ENCODE results near the gene RPL19. TPM values are rescaled to one million over a fixed set of nuclear protein-coding genes. Genes with fewer than 3 reads are reported as not detected.
A peak's percentile ranks its signal among the peaks of the same experiment; 100 is the strongest.

Gene RPL19
- total and polyA plus RNA-seq, 2 donors (not counting 3 experiments of a cell fraction or from before 2014, with no cell fraction given): 1,802 to 1,958 TPM

GRCh38 chr17:39225959-39226683, 26.0 kb downstream of the RPL19 start:
- no peak overlapping the region for H3K9ac ChIP-seq (replicated peaks; ENCODE audit: extremely low read depth, insufficient read depth, low read length)
- peak overlapping the region in 2 of 3 experiments; percentile 9 to 26 for H3K4me3 ChIP-seq (replicated peaks in 1 of 3; ENCODE audit: insufficient read depth in 1 of 3, low read depth in 1 of 3, low read length in 3 of 3)
- dilution Hi-C loops (cut with MboI; ENCODE audit: extremely low pct_ligation_motif_present, low sequenced_read_pairs) (no loop called here), intact Hi-C loops (cut with micrococcal nuclease) (loop anchor here (2.0 kb wide), 1 partner anchor 25 kb away; the partner anchor contains the start of gene RPL19)
- TF ChIP-seq EZH2 (IDR thresholded peaks at IDR 0.05; ENCODE audit: borderline replicate concordance, low read depth, low read length, severe bottlenecking) (no peak), FOS (IDR thresholded peaks at IDR 0.05; ENCODE audit: borderline replicate concordance, insufficient read depth, low read length) (no peak), GATA2 (IDR thresholded peaks at IDR 0.05; ENCODE audit: insufficient read depth, insufficient read length, low read depth, low read length) (no peak), POLR2A (IDR thresholded peaks at IDR 0.05; ENCODE audit: low read depth, low read length) (no peak), CTCF (IDR thresholded peaks at IDR 0.05; ENCODE audit: extremely low read depth in 1 of 2, insufficient read depth in 1 of 2, low read depth in 1 of 2, low read length in 2 of 2) (no peak), POLR2AphosphoS5 (IDR thresholded peaks at IDR 0.05; ENCODE audit: insufficient read depth, low read depth, low read length) (no peak), JUN (IDR thresholded peaks at IDR 0.05; ENCODE audit: borderline replicate concordance, insufficient read depth, insufficient read length, low read depth) (no peak), MAX (IDR thresholded peaks at IDR 0.05; ENCODE audit: insufficient read depth, insufficient read length) (no peak), MYC (IDR thresholded peaks at IDR 0.05; ENCODE audit: low read depth, low read length) (no peak)
- peak; percentile 36 for DNase-seq (ENCODE audit: low read depth, low spot score)
- ChIA-PET CTCF (interaction anchor here (0.6 to 1.4 kb wide), 8 partner anchors 8 to 61 kb away, joined by 3 to 12 read pairs (median 6); no protein-coding TSS in a partner anchor), POLR2A (no interaction called here)
- peak overlapping the region; percentile 42 for H2AFZ ChIP-seq (ENCODE audit: low read depth, low read length)
- peaks cover 28 to 31% of the 10 kb centered on the region in 2 experiments for H3K27me3 ChIP-seq (ENCODE audit: control insufficient read depth in 2 of 2, insufficient read depth in 2 of 2, low read length in 2 of 2)
- peak; percentile 75 for FAIRE-seq
- H3K36me3 ChIP-seq (ENCODE audit: control insufficient read depth in 2 of 2, extremely low read depth in 1 of 2, insufficient read depth in 2 of 2, low read length in 2 of 2): no peaks in the 10 kb centered on the region
- no peaks in the 10 kb centered on the region for H4K20me1 ChIP-seq (replicated peaks; ENCODE audit: control insufficient read depth, extremely low read depth, insufficient read depth, low read length)
- BruUV-seq (replicated peaks): no TSS peak
- H3K9me1 ChIP-seq (replicated peaks; ENCODE audit: control insufficient read depth, extremely low read depth, insufficient read depth, low read length): no peaks in the 10 kb centered on the region
- peak overlapping the region; percentile 55 for H3K4me2 ChIP-seq (ENCODE audit: insufficient read depth, low read length)
- peaks cover 14% of the 10 kb centered on the region for H3K4me1 ChIP-seq (ENCODE audit: control insufficient read depth, extremely low read depth, insufficient read depth, low read length)
- H3K9me3 ChIP-seq (replicated peaks; ENCODE audit: control insufficient read depth, insufficient read depth, low read length): no peaks in the 10 kb centered on the region
- no peaks in the 10 kb centered on the region for H3K79me2 ChIP-seq (ENCODE audit: control insufficient read depth, insufficient read depth, low read length)
- no peak overlapping the region for H3K27ac ChIP-seq (ENCODE audit: insufficient read depth, low read depth, low read length)
